ENCODE results near the gene RLN3.

The RLN3 gene

DNA sequence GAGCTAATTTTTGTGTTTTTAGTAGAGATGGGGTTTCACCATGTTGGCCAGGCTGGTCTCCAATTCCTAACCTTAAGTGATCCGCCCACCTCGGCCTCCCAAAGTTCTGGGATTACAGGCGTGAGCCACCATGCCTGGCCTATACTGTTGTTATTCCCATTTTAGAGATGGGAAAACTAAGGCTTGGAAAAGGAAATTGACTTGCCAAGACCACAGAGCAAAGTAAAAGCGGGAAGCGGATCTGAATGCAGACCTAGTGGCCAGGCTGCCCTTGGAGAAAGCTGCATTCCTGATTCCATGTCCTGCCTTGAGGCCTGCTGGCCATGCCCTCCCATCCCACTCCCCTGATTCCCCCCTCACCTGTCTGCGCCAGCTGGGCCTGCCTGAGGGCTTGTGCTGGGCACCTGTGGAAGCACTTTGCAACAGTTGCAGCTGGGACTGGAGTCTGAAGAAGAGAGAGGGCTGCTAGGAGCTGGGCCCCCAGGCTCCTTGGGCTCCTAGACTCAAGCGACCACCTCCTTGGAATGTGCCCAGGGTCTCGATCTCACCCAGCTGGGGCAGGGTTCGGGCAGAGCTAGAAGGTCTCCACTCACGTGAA is 28.2 kb downstream of the RLN3 start:
- no peak for FAIRE-seq

GRCh38 chr19:14056741-14057356 is 28.9 kb downstream of the RLN3 start:
- FAIRE-seq, result no peak

- no peak for FAIRE-seq
Measured at GRCh38 chr19:14058182-14059092, 30.5 kb downstream of the RLN3 start.

DNA sequence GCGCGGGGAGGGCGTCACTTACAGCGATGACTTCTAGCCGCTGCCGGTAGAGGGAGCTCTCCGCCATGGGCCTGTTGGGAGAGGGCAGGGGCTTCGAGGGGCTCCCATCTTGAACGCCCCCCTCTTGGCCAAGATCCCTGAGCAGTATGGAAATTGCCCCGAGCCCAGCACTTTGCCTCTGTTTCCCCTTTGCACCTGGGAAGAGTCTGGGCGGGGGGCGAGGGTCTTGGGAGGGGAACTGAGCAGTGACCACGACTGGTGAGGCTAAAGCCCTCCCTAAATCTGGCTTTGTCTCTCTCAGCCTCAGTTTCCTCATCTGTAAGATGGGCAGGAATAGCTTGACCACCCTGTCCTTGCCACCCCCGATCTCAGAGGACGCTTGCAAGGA is 31.1 kb downstream of the RLN3 start:
- FAIRE-seq, result no peak

DNA sequence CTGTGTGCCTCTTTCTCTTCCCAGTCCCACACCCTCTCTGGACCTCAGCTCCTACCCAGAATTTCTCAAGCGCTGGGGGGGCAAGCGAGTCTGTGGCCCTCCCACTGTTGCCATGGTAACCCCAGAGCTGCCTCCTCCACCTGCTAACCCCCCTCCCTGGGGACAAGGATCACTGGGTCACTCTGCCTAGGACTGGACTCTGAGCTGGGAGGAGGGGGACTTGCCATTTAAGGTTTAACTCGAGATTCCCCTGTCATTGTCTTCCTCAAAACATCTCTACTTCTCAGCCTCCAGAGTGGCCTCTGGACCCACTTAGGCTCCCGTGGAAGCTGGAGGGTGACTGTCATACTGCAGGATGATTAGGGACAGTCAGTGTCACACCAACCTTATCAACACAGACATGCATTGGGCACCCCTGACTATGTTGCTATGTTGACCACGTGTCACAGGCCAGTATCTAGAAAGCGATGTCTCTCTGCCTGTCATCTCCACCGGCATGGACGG is 31.8 kb downstream of the RLN3 start:
- no peak for FAIRE-seq

GRCh38 chr19:14061081-14061749 is 33.3 kb downstream of the RLN3 start:
- no peak for FAIRE-seq

- no peak for FAIRE-seq
Measured at GRCh38 chr19:14061751-14062557, 34.0 kb downstream of the RLN3 start, which contains the start of gene PALM3. Gene PALM3 (minus strand): TSS chr19:14062076. CDS start chr19:14061980, 96 bp downstream.

- FAIRE-seq, result no peak
Measured at GRCh38 chr19:14062558-14062855, 34.6 kb downstream of the RLN3 start.

GRCh38 chr19:14063105-14063504 is 35.2 kb downstream of the RLN3 start:
- FAIRE-seq, result no peak

DNA sequence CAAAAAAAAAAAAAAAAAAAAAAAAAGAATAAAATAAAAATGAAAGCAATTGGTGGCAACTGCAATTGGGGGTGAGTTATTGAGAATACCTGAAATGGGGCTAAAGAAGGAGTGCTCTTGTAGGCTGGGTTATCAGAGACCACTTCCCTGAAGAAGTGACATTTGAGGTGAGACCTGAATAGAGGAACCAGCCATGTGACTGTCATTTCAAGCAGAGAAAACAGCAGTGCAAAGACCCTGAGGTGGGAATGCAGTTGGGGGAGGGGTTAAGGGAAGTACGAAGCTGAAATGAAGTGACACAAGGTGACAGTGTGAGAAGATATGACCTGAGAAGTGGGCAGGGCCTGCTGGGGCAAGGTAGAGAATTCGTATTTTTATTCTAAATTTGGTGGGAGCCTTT is 38.2 kb downstream of the RLN3 start:
- no peak for FAIRE-seq

GRCh38 chr19:14070268-14071050 is 42.5 kb downstream of the RLN3 start:
- FAIRE-seq, result no peak

DNA sequence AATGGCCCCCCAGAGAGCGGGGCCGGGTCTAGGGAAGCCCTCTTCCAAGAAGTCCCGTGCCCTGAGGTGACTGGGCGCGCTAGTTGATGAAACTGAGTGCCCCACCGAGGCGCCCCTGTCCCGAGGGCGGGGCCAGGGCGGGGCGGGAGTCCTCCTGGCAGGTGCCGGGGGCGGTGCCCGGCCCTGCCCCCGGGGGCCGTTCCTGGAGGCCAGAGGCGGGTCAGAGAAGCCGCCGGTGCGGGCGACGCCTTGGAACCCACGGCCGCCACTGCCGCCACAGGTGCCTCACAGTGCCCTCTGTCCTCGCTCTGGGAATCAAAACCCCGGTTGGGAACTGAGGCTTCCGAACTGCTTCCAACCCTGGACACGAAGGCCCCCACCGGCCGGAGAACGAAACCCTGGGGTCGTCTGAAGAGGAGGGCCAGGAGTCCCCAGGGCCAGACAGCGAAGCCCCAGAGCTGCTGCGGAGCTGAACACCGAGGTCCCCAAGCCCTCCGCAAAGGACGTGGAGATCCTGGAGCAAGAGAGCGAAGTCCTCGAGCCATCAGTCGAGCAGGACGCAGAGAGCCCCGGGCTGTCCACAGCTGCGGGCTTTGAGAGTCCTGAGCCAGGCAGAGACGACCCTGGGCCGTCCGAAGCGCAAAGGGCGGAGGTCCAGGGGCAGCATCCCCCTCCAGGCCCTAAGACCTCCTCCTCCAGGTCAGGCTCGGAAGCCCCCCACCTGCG is 44.8 kb downstream of the RLN3 start, which contains the start of gene MISP3:
MISP3 (plus strand) TSS at position 252 of the 726 bp plus-strand sequence. CDS start 524 bp downstream, outside the sequence.
- FAIRE-seq, result no peak

- no peak for FAIRE-seq
Measured at GRCh38 chr19:14073261-14073924, 45.4 kb downstream of the RLN3 start.

- no peak for FAIRE-seq
Measured at GRCh38 chr19:14073925-14074838, 46.2 kb downstream of the RLN3 start.

- no peak for FAIRE-seq
Measured at GRCh38 chr19:14078411-14078810, 50.5 kb downstream of the RLN3 start.
